H1 (cell line): Measurements from ENCODE around the gene S100A12. TPM values are rescaled to one million over a fixed set of nuclear protein-coding genes. Genes with fewer than 3 reads are reported as not detected.

Experiments
- CTCF ChIA-PET: fragments of 300-600 bp; sonication (Branson Sonifier 250); formaldehyde crosslinking; loops from one replicate; lab custom pipeline; 2021; ENCODE audit not compliant: partially characterized antibody; lab: Charles Lee
- POLR2A ChIA-PET: fragments of 300-600 bp; sonication (Branson Sonifier 250); formaldehyde crosslinking; loops from one replicate; lab custom pipeline; 2021; ENCODE audit warnings: inconsistent platforms; ENCODE audit not compliant: partially characterized antibody; lab: Charles Lee
- DNase-seq, 2 experiments: peaks; one replicate each; pipeline versions ENCODE4 v3.0.0 to v3.0.0-alpha.2; 2010 to 2022; ENCODE audit warnings: low spot score in 2 of 2, low read depth in 1 of 2, mixed read lengths in 1 of 2
- FAIRE-seq: peaks from 2 replicates; lab custom pipeline; 2011; peaks lifted over from hg19 to GRCh38; lab: Jason Lieb, UNC
- H2AFZ ChIP-seq: 2 replicates; pipeline ENCODE4 v1.8.1; 2012; ENCODE audit warnings: low read length, inconsistent platforms
- H2AK5ac ChIP-seq: 2 replicates; pipeline ENCODE4 v1.6.1; 2013; ENCODE audit warnings: low read depth, low read length
- H2BK120ac ChIP-seq: replicated peaks from 2 replicates; pipeline ENCODE3; 2013; ENCODE audit warnings: low read depth, low read length, inconsistent platforms
- H2BK12ac ChIP-seq: 2 replicates; pipeline ENCODE4 v1.6.1; 2013; ENCODE audit warnings: low read depth, low read length
- H2BK15ac ChIP-seq: 2 replicates; pipeline ENCODE4 v1.6.1; 2013; ENCODE audit warnings: low read length
- H2BK20ac ChIP-seq: 2 replicates; pipeline ENCODE4 v1.6.1; 2013; ENCODE audit warnings: low read length
- H2BK5ac ChIP-seq: 2 replicates; pipeline ENCODE4 v1.6.1; 2013; ENCODE audit warnings: low read depth, low read length
- H3K14ac ChIP-seq: 2 replicates; pipeline ENCODE4 v1.6.1; 2013; ENCODE audit warnings: inconsistent platforms; ENCODE audit not compliant: insufficient read length
- H3K18ac ChIP-seq: 2 replicates; pipeline ENCODE4 v1.6.1; 2013; ENCODE audit warnings: low read length; ENCODE audit errors: extremely low read depth
- H3K23ac ChIP-seq: 2 replicates; pipeline ENCODE4 v1.6.1; 2013; ENCODE audit warnings: inconsistent platforms; ENCODE audit not compliant: insufficient read length
- H3K23me2 ChIP-seq: 2 replicates; pipeline ENCODE4 v1.6.1; 2013; ENCODE audit warnings: low read depth, low read length
- H3K27ac ChIP-seq: 2 replicates; pipeline ENCODE4 v1.6.1; 2011; ENCODE audit warnings: low read depth, low read length, inconsistent platforms
- H3K27me3 ChIP-seq, 4 experiments: replicated peaks in 1 of 4; 1 replicate in 1 of 4; 2 replicates in 3 of 4; pipeline versions ENCODE4 v1.6.1 to v1.8.1; 2011 to 2013; ENCODE audit warnings: low read length in 3 of 4, mild to moderate bottlenecking in 3 of 4, inconsistent platforms in 2 of 4, mixed read lengths in 2 of 4, moderate library complexity in 1 of 4; ENCODE audit not compliant: control insufficient read depth in 3 of 4, insufficient read depth in 3 of 4; ENCODE audit errors: extremely low read depth in 1 of 4
- H3K36me3 ChIP-seq, 4 experiments: 2 replicates each; pipeline versions ENCODE4 v1.6.1 to v1.8.1; 2011 to 2013; ENCODE audit warnings: mild to moderate bottlenecking in 4 of 4, low read length in 3 of 4, moderate library complexity in 2 of 4, control low read depth in 1 of 4, inconsistent platforms in 1 of 4; ENCODE audit not compliant: insufficient read depth in 4 of 4, control insufficient read depth in 2 of 4
- H3K4ac ChIP-seq: replicated peaks from 2 replicates; pipeline ENCODE3; 2013; ENCODE audit warnings: low read length, low read depth, mixed read lengths, inconsistent platforms; ENCODE audit not compliant: insufficient read length
- H3K4me1 ChIP-seq, 4 experiments: replicated peaks in 1 of 4; 1 replicate in 1 of 4; 2 replicates in 3 of 4; pipeline versions ENCODE4 v1.6.1 to v1.8.1; 2011 to 2013; ENCODE audit warnings: low read length in 3 of 4, inconsistent platforms in 2 of 4, mixed read lengths in 1 of 4; ENCODE audit not compliant: insufficient read depth in 4 of 4, control insufficient read depth in 3 of 4
- H3K4me2 ChIP-seq, 2 experiments: 2 replicates each; pipeline versions ENCODE4 v1.6.1 to v1.8.1; 2011 to 2013; ENCODE audit warnings: low read depth in 2 of 2, low read length in 2 of 2, control low read depth in 1 of 2, inconsistent platforms in 1 of 2, mild to moderate bottlenecking in 1 of 2; ENCODE audit not compliant: insufficient read depth in 1 of 2
- H3K4me3 ChIP-seq, 4 experiments: fragments of 200-600, 300-600 bp in 1 of 4; sonication (generic), shearing (Covaris generic), sonication (Bioruptor Twin) in 1 of 4; 2 replicates each; pipeline versions ENCODE4 v1.5.1 to v1.8.1; 2011 to 2016; ENCODE audit warnings: low read length in 4 of 4, low read depth in 3 of 4, control low read depth in 2 of 4, inconsistent platforms in 2 of 4, mild to moderate bottlenecking in 2 of 4, mixed read lengths in 1 of 4, moderate library complexity in 1 of 4; ENCODE audit not compliant: insufficient read depth in 2 of 4; ENCODE audit errors: extremely low read depth in 1 of 4
- H3K56ac ChIP-seq: replicated peaks from 2 replicates; pipeline ENCODE3; 2013; ENCODE audit warnings: low read depth, mild to moderate bottlenecking, mixed read lengths, low read length, inconsistent platforms; ENCODE audit not compliant: insufficient read length
- H3K79me1 ChIP-seq: 2 replicates; pipeline ENCODE4 v1.6.1; 2013; ENCODE audit warnings: low read depth, low read length, control low read depth
- H3K79me2 ChIP-seq, 2 experiments: 2 replicates each; pipeline versions ENCODE4 v1.6.1 to v1.8.1; 2012 to 2013; ENCODE audit warnings: low read length in 2 of 2, mild to moderate bottlenecking in 2 of 2, inconsistent platforms in 1 of 2; ENCODE audit not compliant: insufficient read depth in 2 of 2, control insufficient read depth in 1 of 2
- H3K9ac ChIP-seq, 4 experiments: replicated peaks in 1 of 4; 1 replicate in 1 of 4; 2 replicates in 3 of 4; pipeline versions ENCODE4 v1.6.1 to v1.8.1; 2011 to 2013; ENCODE audit warnings: low read depth in 3 of 4, low read length in 3 of 4, control low read depth in 2 of 4, mild to moderate bottlenecking in 2 of 4, moderate library complexity in 2 of 4, inconsistent platforms in 1 of 4; ENCODE audit errors: extremely low read depth in 1 of 4
- H3K9me3 ChIP-seq, 2 experiments: 2 replicates each; pipeline versions ENCODE4 v1.6.1 to v1.8.1; 2012 to 2013; ENCODE audit warnings: mild to moderate bottlenecking in 2 of 2, moderate library complexity in 2 of 2, control low read depth in 1 of 2, inconsistent platforms in 1 of 2, low read depth in 1 of 2, low read length in 1 of 2, mixed read lengths in 1 of 2; ENCODE audit not compliant: insufficient read depth in 2 of 2
- H4K20me1 ChIP-seq, 2 experiments: replicated peaks in 1 of 2; 2 replicates each; pipeline versions ENCODE3 to v1.8.1; 2011 to 2013; ENCODE audit warnings: inconsistent platforms in 2 of 2, low read length in 2 of 2, mild to moderate bottlenecking in 1 of 2; ENCODE audit not compliant: insufficient read depth in 2 of 2, control insufficient read depth in 1 of 2
- H4K5ac ChIP-seq: 2 replicates; pipeline ENCODE4 v1.6.1; 2013; ENCODE audit warnings: low read length, low read depth, mixed read lengths, inconsistent platforms; ENCODE audit not compliant: insufficient read length
- H4K8ac ChIP-seq: 2 replicates; pipeline ENCODE4 v1.8.0; 2013; ENCODE audit warnings: mild to moderate bottlenecking, moderate library complexity, low read length, inconsistent platforms; ENCODE audit not compliant: insufficient read depth; ENCODE audit errors: extremely low read depth
- H4K91ac ChIP-seq: replicated peaks from 2 replicates; pipeline ENCODE3; 2013; ENCODE audit warnings: low read length, mixed read lengths, inconsistent platforms; ENCODE audit not compliant: insufficient read length
- CHD1 ChIP-seq: IDR thresholded peaks from 2 replicates; pipeline ENCODE4 v1.6.1; 2012; ENCODE audit warnings: low read depth, low read length, improper control_type of control experiment
- CREB1 ChIP-seq: IDR thresholded peaks from 2 replicates; pipeline ENCODE4 v1.6.1; 2012; ENCODE audit warnings: inconsistent platforms
- GTF2F1 ChIP-seq: IDR thresholded peaks from 2 replicates; pipeline ENCODE4 v1.6.1; 2012; ENCODE audit warnings: low read depth, low read length, improper control_type of control experiment, borderline replicate concordance
- KDM5A ChIP-seq: fragments of 200-600 bp; IDR thresholded peaks from 2 replicates; pipeline ENCODE4 v1.7.1; 2012; ENCODE audit warnings: mild to moderate bottlenecking, low read length, inconsistent platforms, mixed read lengths
- NRF1 ChIP-seq: IDR thresholded peaks from 2 replicates; pipeline ENCODE4 v1.6.1; 2011; ENCODE audit warnings: mild to moderate bottlenecking, low read depth, low read length, improper control_type of control experiment
- PHF8 ChIP-seq: fragments of 200-600 bp; sonication (generic); conservative IDR thresholded peaks from 2 replicates; pipeline ENCODE4 v1.7.1; 2012; ENCODE audit warnings: low read depth, mild to moderate bottlenecking, inconsistent platforms, low read length, moderate library complexity
- POLR2AphosphoS5 ChIP-seq: IDR thresholded peaks from 2 replicates; pipeline ENCODE4 v1.6.1; 2011; ENCODE audit warnings: low read depth, low read length
- RNF2 ChIP-seq: fragments of 200-900, 300-1000 bp; sonication (generic); IDR thresholded peaks from 2 replicates; pipeline ENCODE4 v1.7.1; 2016; ENCODE audit warnings: borderline replicate concordance, low read depth, mild to moderate bottlenecking, antibody characterized with exemption, low read length; ENCODE audit not compliant: poor library complexity, severe bottlenecking; ENCODE audit errors: missing control alignments
- SIRT6 ChIP-seq: IDR thresholded peaks from one replicate; pipeline ENCODE4 v1.7.1; 2012; ENCODE audit warnings: low read length, inconsistent platforms
- SP4 ChIP-seq: IDR thresholded peaks from 2 replicates; pipeline ENCODE4 v1.6.1; 2012; ENCODE audit warnings: low read length, inconsistent platforms
- ZNF274 ChIP-seq: IDR thresholded peaks from 2 replicates; pipeline ENCODE4 v1.7.0; 2012; ENCODE audit warnings: low read length, borderline replicate concordance; ENCODE audit errors: extremely low read depth
- WGBS, 2 experiments: shearing (Covaris generic) in 1 of 2; methylation state at CpG; one replicate each; pipeline versions ENCODE4 v1.1.6 to v1.1.7; 2013 to 2015; ENCODE audit warnings: low lambda C conversion rate in 2 of 2, mixed read lengths in 2 of 2, inconsistent platforms in 1 of 2, low coverage in 1 of 2, missing lambda C conversion rate in 1 of 2; ENCODE audit not compliant: insufficient replicate concordance in 2 of 2, insufficient coverage in 1 of 2, insufficient read length in 1 of 2; ENCODE audit errors: extremely low coverage in 1 of 2, missing lambda C conversion rate in 1 of 2; 5-methylcytosine and 5-hydroxymethylcytosine counted together
- polyA plus RNA-seq, 7 experiments: library from polyadenylated mRNA; depleted of rRNA in 3 of 7; stranded (reverse) in 5 of 7; unstranded in 2 of 7; fragments of >200 nt in 5 of 7; fragments of 200-250 nt in 2 of 7; gene quantifications; 1 replicate in 5 of 7; 2 replicates in 1 of 7; 4 replicates in 1 of 7; pipeline versions ENCODE4 v1.2.1 to v1.2.3, GENCODE V29; 2011 to 2013; ENCODE audit warnings: missing spikeins in 2 of 7, mixed read lengths in 2 of 7
- total RNA-seq: library from RNA; stranded (reverse); fragmentation: NEBNext Ultra II Directional; extraction: Animal tissue kit (Norgen Biotek cat#: 25700); gene quantifications from 2 replicates; pipeline ENCODE4 v1.2.1, GENCODE V29; 2021

S100A12 gene
- total and polyA plus RNA-seq, 2 of the 8 experiments (the other 6 are each of a cell fraction or from before 2014, with no cell fraction given): not detected

DNA sequence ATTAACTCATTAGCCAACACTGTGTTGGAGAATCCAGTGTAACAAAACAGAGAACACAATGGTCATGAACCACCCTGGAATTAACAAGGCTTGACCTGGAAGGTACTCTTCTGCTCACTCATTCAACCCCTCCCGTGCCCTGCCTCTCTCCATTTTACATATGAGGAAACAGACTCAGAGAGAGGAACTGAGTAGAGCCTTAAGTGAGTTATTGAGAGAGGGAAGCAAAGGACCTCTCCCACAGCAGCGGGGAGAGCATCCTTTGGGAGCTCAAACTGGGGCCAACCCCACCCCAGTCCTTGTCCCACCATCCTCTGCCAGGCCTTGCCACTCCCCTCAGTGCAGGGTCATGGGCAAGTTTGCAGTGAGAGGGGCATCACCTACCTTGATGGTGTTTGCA, 1.4 kb downstream of the S100A12 start:
- Histone ChIP-seq H3K4me3 (no peak overlapping the region), H3K23ac (no peak overlapping the region), H3K27me3 (no peaks in the 10 kb centered on the region; a peak in 1 of 7 replicates), H2BK5ac (no peak overlapping the region), H4K5ac (no peak overlapping the region), H3K4me2 (no peak overlapping the region), H2BK15ac (no peak overlapping the region), H3K79me1 (no peaks in the 10 kb centered on the region), H2BK120ac (no peak overlapping the region), H3K56ac (no peak overlapping the region), H2AK5ac (no peak overlapping the region), H4K91ac (no peak overlapping the region), H3K4ac (no peak overlapping the region), H3K27ac (no peak overlapping the region), H2AFZ (no peak overlapping the region), H3K9ac (no peak overlapping the region), H3K79me2 (no peaks in the 10 kb centered on the region), H3K23me2 (no peaks in the 10 kb centered on the region), H4K8ac (no peak overlapping the region), H4K20me1 (no peaks in the 10 kb centered on the region), H3K36me3 (no peaks in the 10 kb centered on the region), H3K4me1 (no peaks in the 10 kb centered on the region), H2BK20ac (no peak overlapping the region), H3K18ac (no peak overlapping the region; the same call in 1 of the 2 replicates), H3K9me3 (peaks cover 0 to 3% of the 10 kb centered on the region in 2 experiments; a peak in 1 of 4 replicates), H3K14ac (no peak overlapping the region), H2BK12ac (no peak overlapping the region)
- TF ChIP-seq CREB1: no peak
- TF ChIP-seq ZNF274: no peak
- TF ChIP-seq RNF2: no peak
- TF ChIP-seq POLR2AphosphoS5: no peak
- TF ChIP-seq PHF8: no peak
- TF ChIP-seq GTF2F1: no peak
- no peak for TF ChIP-seq KDM5A
- no peak for TF ChIP-seq NRF1
- no peak for TF ChIP-seq SIRT6
- no peak for TF ChIP-seq CHD1
- TF ChIP-seq SP4: no peak
- WGBS, 2 experiments: 78% methylated on average over 2 of the region's 2 CpGs; no CpG with 5 or more reads in 1 of the 2 experiments
- no peak for FAIRE-seq
- DNase-seq: no peak
- CTCF ChIA-PET: interaction anchor here (1.0 to 2.8 kb wide), 5 partner anchors 10 to 136 kb away, joined by 3 to 12 read pairs (median 4); no protein-coding TSS in a partner anchor
- POLR2A ChIA-PET: no interaction called here
